Psoas muscle (tissue), 8 donors: ENCODE results near the gene NFKBIZ. TPM values are rescaled to one million over a fixed set of nuclear protein-coding genes. Genes with fewer than 3 reads are reported as not detected.

Experiments
- ATAC-seq, 4 donors: fragments of 200-7000 bp; cut with Tn5 transposase; one replicate each; pipeline ENCODE4 v1.9.1; 2020; ENCODE audit warnings: moderate library complexity in 3 of 4, mild to moderate bottlenecking in 2 of 4
- DNase-seq, 2 donors: peaks; one replicate each; pipeline ENCODE4 v3.0.0-alpha.2; 2020
- H3K27ac ChIP-seq: fragments of 200-600 bp; one replicate; pipeline ENCODE4 v1.8.0; 2022
- H3K27me3 ChIP-seq, 3 donors: fragments of 200-600 bp in 1 of 3; one replicate each; pipeline versions ENCODE4 v1.6.1 to v1.8.0; 2013 to 2022; ENCODE audit warnings: low read length in 2 of 3, mild to moderate bottlenecking in 2 of 3, moderate library complexity in 1 of 3; ENCODE audit not compliant: insufficient read depth in 3 of 3
- H3K36me3 ChIP-seq, 2 donors: fragments of 200-600 bp in 1 of 2; one replicate each; pipeline versions ENCODE4 v1.6.1 to v1.8.0; 2013 to 2022; ENCODE audit warnings: low read depth in 1 of 2, mild to moderate bottlenecking in 1 of 2, moderate library complexity in 1 of 2; ENCODE audit not compliant: insufficient read depth in 1 of 2
- H3K4me1 ChIP-seq: fragments of 200-600 bp; one replicate; pipeline ENCODE4 v1.8.0; 2022
- H3K4me3 ChIP-seq: fragments of 200-600 bp; one replicate; pipeline ENCODE4 v1.8.0; 2022; ENCODE audit warnings: mild to moderate bottlenecking
- H3K9me3 ChIP-seq: fragments of 200-600 bp; one replicate; pipeline ENCODE4 v1.8.0; 2022
- CTCF ChIP-seq: fragments of 200-600 bp; IDR thresholded peaks from one replicate; pipeline ENCODE4 v1.8.0; 2022; ENCODE audit warnings: antibody characterized with exemption
- WGBS, 3 donors: extraction: QIAGEN DNeasy Blood & Tissue Kit; methylation state at CpG; one replicate each; pipeline versions ENCODE4 v1.1.6 to v1.1.7; 2013; 5-methylcytosine and 5-hydroxymethylcytosine counted together
- intact Hi-C, 2 donors: fragments of 100-400 bp; cut with DNase I; formaldehyde crosslinking; loops; one replicate each; pipeline versions ENCODE4 v1.11.0 to v1.14.2; 2022
- polyA plus RNA-seq, 3 donors: library from polyadenylated mRNA; stranded (reverse); fragments of 200-250 nt; gene quantifications; one replicate each; pipeline ENCODE4 v1.2.3, GENCODE V29; 2013
- total RNA-seq, 4 donors: library from RNA; stranded (reverse); fragmentation: NEBNext Ultra II Directional in 2 of 4; extraction: Animal tissue kit (Norgen Biotek cat#: 25700) in 2 of 4; gene quantifications; one replicate each; pipeline versions ENCODE4 v1.2.1 to v1.2.4, GENCODE V29; 2021 to 2023
- donor health status: healthy with polysubstance abuse.
- donor health status: DM: no; HTN: no; CAD: no; lungs with moderate emphysema.
- donor health status: Bipolar disorder and iron deficiency.
- donor health status: healthy.
- donor health status: DM: yes; HTN: yes; CAD: no.
- donor health status: DM: no; HTN: no; CAD: no.
- donor health status: DM: no; HTN: no; CAD: no.
- donor health status: DM: yes; HTN: yes; CAD: no.

Gene NFKBIZ
- total and polyA plus RNA-seq, 7 donors = 3.0 to 12.5 (median 8.6) TPM

- intact Hi-C loops = no loop called here
- Histone ChIP-seq H3K4me1 (no peaks in the 10 kb centered on the region), H3K36me3 (peaks cover 22 to 90% of the 10 kb centered on the region in 2 donors), H3K27me3 (no peaks in the 10 kb centered on the region), H3K9me3 (no peaks in the 10 kb centered on the region), H3K4me3 (no peak overlapping the region), H3K27ac (no peak overlapping the region)
- ATAC-seq (no peak), DNase-seq (no peak)
- WGBS, 3 donors = 87 to 94% (median 88%) methylated on average over 4 of the region's 4 CpGs
- no peak for TF ChIP-seq CTCF
Observed at GRCh38 chr3:101858464-101859030, 9.2 kb downstream of the NFKBIZ start.

GRCh38 chr3:101859882-101860448 is 10.7 kb downstream of the NFKBIZ start:
- peaks cover 18 to 76% of the 10 kb centered on the region in 2 donors for H3K36me3 ChIP-seq
- no peak for TF ChIP-seq CTCF
- ATAC-seq (no peak), DNase-seq (no peak)
- intact Hi-C loops = no loop called here
- no peak overlapping the region for H3K4me3 ChIP-seq
- no peaks in the 10 kb centered on the region for H3K4me1 ChIP-seq
- H3K9me3 ChIP-seq = no peaks in the 10 kb centered on the region
- no peaks in the 10 kb centered on the region for H3K27me3 ChIP-seq
- no peak overlapping the region for H3K27ac ChIP-seq
- 96 to 97% (median 96%) methylated on average over 5 of the region's 5 CpGs for whole genome bisulfite sequencing, 3 donors

GRCh38 chr3:101861212-101861788 is 12.0 kb downstream of the NFKBIZ start:
- WGBS, 3 donors = 90 to 94% (median 92%) methylated on average over 3 of the region's 3 CpGs
- H3K27ac ChIP-seq = no peak overlapping the region
- H3K4me3 ChIP-seq = no peak overlapping the region
- H3K36me3 ChIP-seq = peaks cover 14 to 62% of the 10 kb centered on the region in 2 donors
- H3K9me3 ChIP-seq = no peaks in the 10 kb centered on the region
- ATAC-seq (no peak), DNase-seq (no peak)
- H3K27me3 ChIP-seq = no peaks in the 10 kb centered on the region
- TF ChIP-seq CTCF = no peak
- no peaks in the 10 kb centered on the region for H3K4me1 ChIP-seq
- intact Hi-C loops = no loop called here

- Histone ChIP-seq H3K36me3 (peaks cover 14 to 56% of the 10 kb centered on the region in 2 donors), H3K4me3 (no peak overlapping the region), H3K9me3 (no peaks in the 10 kb centered on the region), H3K27ac (no peak overlapping the region), H3K4me1 (no peaks in the 10 kb centered on the region), H3K27me3 (no peaks in the 10 kb centered on the region)
- ATAC-seq (no peak), DNase-seq (no peak)
- 79 to 87% (median 82%) methylated on average over 5 of the region's 5 CpGs for WGBS, 3 donors
- TF ChIP-seq CTCF = no peak
- intact Hi-C loops = no loop called here
Observed at GRCh38 chr3:101861789-101862415, 12.6 kb downstream of the NFKBIZ start.
